T-helper 1 cell treated with Interleukin-12 subunit alpha and Interleukin-12 subunit beta and Interleukin-4 antibody, amounts not matched to agents 30 μg/mL and 1 μg/mL, for 36 hours (primary cell): ENCODE results near the gene CBX2.
A peak's percentile ranks its signal among the peaks of the same experiment; 100 is the strongest.

Experiments
- H3K27ac Mint-ChIP-seq: one replicate; pipeline ENCODE4 v1.8.0; 2021; ENCODE audit warnings: mild to moderate bottlenecking, mixed read lengths
- H3K27me3 Mint-ChIP-seq: one replicate; pipeline ENCODE4 v1.8.0; 2021; ENCODE audit warnings: low read depth, mixed read lengths
- H3K36me3 Mint-ChIP-seq: one replicate; pipeline ENCODE4 v1.8.0; 2021; ENCODE audit warnings: low read depth, mixed read lengths
- H3K4me1 Mint-ChIP-seq: one replicate; pipeline ENCODE4 v1.8.0; 2021; ENCODE audit warnings: low read depth, mixed read lengths
- H3K4me3 Mint-ChIP-seq: one replicate; pipeline ENCODE4 v1.8.0; 2021; ENCODE audit warnings: mild to moderate bottlenecking, moderate library complexity, mixed read lengths
- H3K9me3 Mint-ChIP-seq: one replicate; pipeline ENCODE4 v1.8.0; 2021; ENCODE audit warnings: mixed read lengths

Gene CBX2

GRCh38 chr17:79803421-79803996 is 25.6 kb downstream of the CBX2 start:
- Mint-ChIP-seq H3K27ac (peak overlapping the region; percentile 80), H3K4me1 (peaks cover 29% of the 10 kb centered on the region), H3K9me3 (peaks cover 4% of the 10 kb centered on the region), H3K4me3 (peak overlapping the region; percentile 37), H3K36me3 (peaks cover 9% of the 10 kb centered on the region), H3K27me3 (peaks cover 85% of the 10 kb centered on the region)

DNA sequence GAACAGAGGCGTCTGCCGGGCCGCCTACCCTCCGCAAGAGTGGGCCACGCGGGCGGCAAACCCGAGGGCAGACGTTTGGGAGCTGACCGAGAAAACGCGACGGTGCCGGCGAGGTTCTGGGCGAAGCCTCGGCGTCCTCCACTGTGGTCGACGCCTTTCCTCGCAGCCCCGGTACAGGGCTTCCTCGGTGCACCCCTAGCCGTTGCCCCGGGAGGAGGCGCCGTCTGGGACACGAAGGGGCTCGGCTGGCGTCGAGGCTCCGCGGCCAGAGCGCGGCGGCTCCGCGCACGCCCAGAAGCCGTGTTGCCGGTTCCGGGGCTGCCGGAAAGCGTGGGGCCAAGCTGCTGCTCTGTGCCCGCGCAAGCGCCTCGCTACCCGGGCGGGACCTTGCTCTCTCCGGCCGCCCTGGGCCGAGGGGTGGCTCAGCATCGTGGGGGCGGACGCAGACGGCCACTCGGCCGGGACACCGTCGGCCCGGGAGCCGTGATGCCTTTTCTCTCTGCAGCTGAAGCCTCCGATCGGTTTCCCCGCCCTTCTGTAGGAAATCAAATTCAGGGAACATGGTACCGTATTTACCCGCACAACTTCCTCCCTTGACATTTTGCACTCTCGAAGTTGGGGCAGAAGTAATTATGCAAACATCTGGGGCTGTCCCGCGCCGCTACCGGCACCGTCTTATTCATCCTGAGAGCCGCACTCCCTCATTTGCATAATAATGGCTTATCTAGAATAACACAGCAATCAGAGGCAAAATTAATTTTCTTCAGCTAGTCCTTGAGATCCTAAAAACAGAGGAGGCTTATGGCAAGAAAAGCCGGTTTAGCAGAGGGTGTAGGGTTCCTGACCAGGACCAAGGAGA is 26.3 kb downstream of the CBX2 start:
- H3K4me3 Mint-ChIP-seq = peak overlapping the region; percentile 50
- H3K4me1 Mint-ChIP-seq = peaks cover 32% of the 10 kb centered on the region
- peak overlapping the region; percentile 85 for H3K27ac Mint-ChIP-seq
- H3K27me3 Mint-ChIP-seq = peaks cover 86% of the 10 kb centered on the region
- H3K9me3 Mint-ChIP-seq = peaks cover 4% of the 10 kb centered on the region
- peaks cover 9% of the 10 kb centered on the region for H3K36me3 Mint-ChIP-seq

GRCh38 chr17:79804856-79805696 is 27.1 kb downstream of the CBX2 start:
- peak overlapping the region; percentile 85 for H3K27ac Mint-ChIP-seq
- peaks cover 4% of the 10 kb centered on the region for H3K9me3 Mint-ChIP-seq
- peaks cover 24% of the 10 kb centered on the region for H3K4me1 Mint-ChIP-seq
- peaks cover 84% of the 10 kb centered on the region for H3K27me3 Mint-ChIP-seq
- peak overlapping the region; percentile 50 for H3K4me3 Mint-ChIP-seq
- H3K36me3 Mint-ChIP-seq = peaks cover 6% of the 10 kb centered on the region

DNA sequence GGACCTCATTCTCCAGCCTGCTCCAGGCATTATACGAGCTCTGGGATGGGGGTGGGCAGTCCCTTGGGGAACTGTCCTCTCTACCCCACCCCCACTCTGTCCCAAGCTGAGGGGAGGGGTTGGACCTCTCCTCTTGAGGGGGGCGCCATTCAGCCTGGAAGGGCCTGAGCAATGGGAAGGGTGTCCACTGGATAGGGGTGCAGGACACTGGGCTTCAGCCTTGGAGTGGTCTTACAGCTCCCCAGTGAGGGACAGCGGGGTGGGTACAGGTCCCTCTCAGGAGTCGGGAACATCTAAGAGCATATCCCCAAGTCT is 28.5 kb downstream of the CBX2 start:
- peaks cover 84% of the 10 kb centered on the region for H3K27me3 Mint-ChIP-seq
- no peak overlapping the region for H3K27ac Mint-ChIP-seq
- peaks cover 4% of the 10 kb centered on the region for H3K9me3 Mint-ChIP-seq
- H3K36me3 Mint-ChIP-seq = peaks cover 3% of the 10 kb centered on the region
- peaks cover 22% of the 10 kb centered on the region for H3K4me1 Mint-ChIP-seq
- H3K4me3 Mint-ChIP-seq = no peak overlapping the region

DNA sequence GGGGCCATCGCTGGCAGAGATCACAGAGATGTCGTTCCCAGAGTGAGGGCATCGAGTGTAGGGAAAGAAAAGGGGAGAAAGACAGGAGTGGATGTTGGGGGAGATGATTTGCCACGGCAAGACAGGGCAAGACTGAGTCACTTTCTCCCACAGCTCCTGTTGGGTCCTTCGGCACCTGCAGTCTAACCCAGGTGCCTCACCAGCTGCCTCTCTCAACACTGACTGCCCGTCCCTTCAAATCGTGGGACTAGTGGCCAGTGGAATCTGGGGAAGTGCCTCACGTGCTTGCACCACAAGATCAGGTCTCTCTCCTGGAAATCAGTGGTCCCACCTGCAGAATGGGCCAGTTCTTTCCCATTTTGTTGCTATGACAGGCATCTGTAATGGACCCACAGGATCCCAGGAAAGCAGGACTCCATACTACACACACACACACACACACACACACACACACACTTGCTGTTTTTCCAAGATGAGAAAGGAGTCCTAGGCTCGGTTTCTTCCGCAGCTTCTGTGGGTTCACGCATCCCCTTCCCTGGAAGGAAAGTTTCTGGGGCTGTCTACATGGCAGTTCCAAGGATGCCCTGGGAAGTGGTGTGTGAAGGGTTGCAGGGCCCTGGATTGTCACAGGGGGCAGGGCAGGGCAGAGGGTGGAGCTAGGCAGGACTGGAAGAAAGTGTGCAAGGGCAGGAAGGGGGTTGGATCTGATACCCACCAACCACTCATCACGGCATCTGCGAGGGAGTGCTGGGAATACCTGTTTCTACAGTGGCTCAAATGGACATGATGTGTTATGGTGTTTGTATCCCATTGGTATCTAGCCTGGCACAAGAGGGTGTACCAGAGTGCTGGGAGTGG is 29.1 kb downstream of the CBX2 start:
- no peak overlapping the region for H3K27ac Mint-ChIP-seq
- no peak overlapping the region for H3K4me3 Mint-ChIP-seq
- peaks cover 84% of the 10 kb centered on the region for H3K27me3 Mint-ChIP-seq
- H3K4me1 Mint-ChIP-seq = peaks cover 28% of the 10 kb centered on the region
- H3K9me3 Mint-ChIP-seq = peaks cover 4% of the 10 kb centered on the region
- peaks cover 3% of the 10 kb centered on the region for H3K36me3 Mint-ChIP-seq

DNA sequence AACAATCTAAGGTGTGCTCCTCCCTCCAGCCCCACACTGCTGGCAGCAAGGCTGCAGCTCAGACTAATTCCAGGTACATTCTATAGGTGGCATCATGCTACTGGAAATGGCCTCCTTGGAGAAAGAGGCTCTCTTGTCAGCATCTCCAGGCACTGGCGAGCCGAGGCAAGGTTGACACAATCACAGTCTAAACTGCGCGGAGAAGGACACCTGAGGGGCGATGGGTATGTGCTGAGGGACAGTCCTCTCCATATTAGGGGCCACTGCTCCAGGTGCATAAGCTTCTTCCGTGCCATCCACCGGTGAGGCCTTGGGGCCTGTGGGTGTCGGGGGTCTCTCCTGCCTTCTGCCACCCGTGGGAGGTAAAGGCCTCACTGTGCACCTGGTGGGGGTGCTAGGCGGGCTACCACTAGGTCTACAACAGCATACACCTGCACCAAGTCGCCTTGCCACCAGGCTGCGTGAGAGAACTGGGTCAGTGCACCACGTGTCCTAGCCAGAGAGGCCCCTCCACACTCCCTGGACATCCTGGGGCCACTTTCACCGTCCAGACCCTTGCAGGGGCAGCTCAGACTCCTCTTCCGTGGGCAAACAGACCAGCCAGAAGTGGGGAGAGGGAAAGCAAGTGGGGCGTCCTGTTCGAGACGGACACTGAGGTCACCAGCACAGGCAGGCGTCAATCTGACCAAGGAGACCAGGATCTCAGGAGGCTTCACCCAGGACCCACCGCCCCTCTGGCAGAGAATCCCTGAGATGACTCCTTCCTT is 31.0 kb downstream of the CBX2 start:
- Mint-ChIP-seq H3K4me3 (no peak overlapping the region), H3K4me1 (peaks cover 28% of the 10 kb centered on the region), H3K36me3 (peaks cover 3% of the 10 kb centered on the region), H3K27ac (peak overlapping the region; percentile 41), H3K27me3 (peaks cover 78% of the 10 kb centered on the region), H3K9me3 (peaks cover 4% of the 10 kb centered on the region)

- Mint-ChIP-seq H3K9me3 (peaks cover under 1% of the 10 kb centered on the region), H3K27me3 (peaks cover 80% of the 10 kb centered on the region), H3K4me3 (peak overlapping the region; percentile 44), H3K4me1 (peaks cover 28% of the 10 kb centered on the region), H3K27ac (no peak overlapping the region), H3K36me3 (no peaks in the 10 kb centered on the region)
These were observed 31.7 kb downstream of the CBX2 start for GRCh38 chr17:79809530-79810129.

DNA sequence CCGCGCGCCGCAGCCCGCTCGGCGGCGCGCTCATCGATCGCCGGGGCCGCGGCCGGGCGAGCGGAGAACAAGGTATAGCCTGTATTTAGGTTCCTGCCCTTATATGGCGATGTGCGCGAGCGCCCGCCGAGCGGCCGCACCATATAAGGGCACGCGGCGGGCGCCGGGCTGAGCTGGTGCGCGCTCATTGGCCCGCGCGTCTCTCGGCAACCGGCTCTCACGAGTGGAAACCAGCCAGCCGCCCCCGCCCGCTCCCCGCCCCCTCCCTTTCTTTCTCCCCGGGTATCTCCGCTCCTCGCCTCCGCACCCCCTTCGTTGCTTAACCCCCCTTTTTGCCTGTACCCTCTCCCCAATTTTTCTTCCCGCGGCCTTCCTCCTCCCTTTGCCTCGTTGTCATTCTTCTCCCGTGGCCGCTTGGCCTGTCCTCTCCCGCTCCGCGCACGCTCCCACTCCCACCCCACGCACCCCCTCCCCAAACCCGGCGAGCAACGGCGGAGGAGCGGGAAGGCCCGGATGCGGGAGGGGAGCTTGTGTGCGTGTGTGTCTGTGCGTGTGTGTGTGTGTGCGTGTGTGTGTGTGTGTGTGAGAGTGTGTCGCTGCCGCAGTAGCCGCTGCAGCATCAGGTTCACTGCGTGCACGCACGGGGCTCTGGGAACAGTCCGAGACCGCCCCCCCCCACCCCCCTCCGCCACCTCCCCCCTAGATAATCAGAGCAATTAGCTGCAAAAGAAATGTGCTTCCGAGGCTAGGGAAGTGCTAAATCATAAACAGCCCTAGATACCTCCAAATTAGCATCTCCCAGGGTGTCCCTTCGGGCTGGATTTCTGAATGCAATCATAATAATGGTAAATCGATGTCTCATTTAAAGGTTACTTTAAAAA is 32.4 kb downstream of the CBX2 start:
- peak overlapping the region; percentile 17 for H3K4me3 Mint-ChIP-seq
- H3K27ac Mint-ChIP-seq = peak overlapping the region; percentile 59
- H3K4me1 Mint-ChIP-seq = peaks cover 21% of the 10 kb centered on the region

GRCh38 chr17:79811011-79811867 is 33.3 kb downstream of the CBX2 start:
- H3K27me3 Mint-ChIP-seq = peaks cover 69% of the 10 kb centered on the region
- H3K4me3 Mint-ChIP-seq = peak overlapping the region; percentile 17
- peaks cover 19% of the 10 kb centered on the region for H3K4me1 Mint-ChIP-seq
- H3K36me3 Mint-ChIP-seq = no peaks in the 10 kb centered on the region
- H3K9me3 Mint-ChIP-seq = no peaks in the 10 kb centered on the region
- peak overlapping the region; percentile 68 for H3K27ac Mint-ChIP-seq

More for the DNA sequence above, 32.4 kb downstream of the CBX2 start:
- H3K36me3 Mint-ChIP-seq = no peaks in the 10 kb centered on the region
- H3K9me3 Mint-ChIP-seq = no peaks in the 10 kb centered on the region
- peaks cover 73% of the 10 kb centered on the region for H3K27me3 Mint-ChIP-seq

GRCh38 chr17:79811868-79812352 is 34.0 kb downstream of the CBX2 start:
- no peaks in the 10 kb centered on the region for H3K9me3 Mint-ChIP-seq
- H3K4me1 Mint-ChIP-seq = peaks cover 19% of the 10 kb centered on the region
- H3K4me3 Mint-ChIP-seq = peak overlapping the region; percentile 33
- no peaks in the 10 kb centered on the region for H3K36me3 Mint-ChIP-seq
- peaks cover 69% of the 10 kb centered on the region for H3K27me3 Mint-ChIP-seq
- peak overlapping the region; percentile 68 for H3K27ac Mint-ChIP-seq

DNA sequence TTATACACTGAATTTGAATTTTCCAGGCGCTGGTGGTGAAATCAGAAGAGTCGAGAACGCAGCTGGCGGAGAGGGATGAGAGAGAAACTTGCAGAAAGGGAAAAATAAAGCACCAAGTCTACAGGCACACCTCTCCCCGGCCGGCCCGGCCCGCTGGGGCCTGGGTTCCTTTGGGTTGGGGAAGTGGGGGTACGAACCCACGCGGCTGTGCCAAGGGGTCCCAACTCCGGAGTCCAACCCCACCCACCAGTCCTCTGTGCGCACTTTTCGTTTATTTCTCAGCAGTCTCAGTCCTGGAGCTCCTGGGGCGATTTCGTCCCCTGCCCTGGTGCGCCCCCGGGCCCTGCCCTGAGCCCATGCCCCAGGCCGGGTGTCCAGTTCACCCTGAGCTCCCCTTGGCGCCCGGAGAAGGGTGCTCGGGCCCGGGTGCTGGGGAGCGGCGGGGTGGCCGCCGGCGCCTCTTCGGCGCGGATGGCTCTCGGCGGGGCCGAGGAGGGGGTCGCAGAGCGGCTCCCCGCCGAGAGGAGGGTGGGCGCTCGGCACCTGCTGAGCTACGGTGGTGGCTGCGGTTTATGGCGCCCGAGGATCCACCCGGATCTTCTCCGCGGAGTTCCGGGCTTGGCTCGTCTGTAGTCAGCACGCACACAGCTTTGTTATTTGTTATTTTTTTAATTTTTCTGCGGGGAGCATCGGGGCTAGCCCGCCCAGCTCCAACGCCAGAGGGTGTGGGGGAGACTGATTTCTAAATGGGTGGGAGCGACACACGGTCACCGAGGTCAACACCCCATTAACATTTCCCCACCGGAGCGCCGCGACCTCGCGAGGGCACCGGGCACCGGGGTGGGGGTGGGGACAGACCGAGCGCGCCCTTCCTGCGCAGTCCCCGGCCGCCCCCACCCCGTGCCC is 34.7 kb downstream of the CBX2 start:
- Mint-ChIP-seq H3K9me3 (no peaks in the 10 kb centered on the region), H3K27me3 (peaks cover 69% of the 10 kb centered on the region), H3K4me3 (peak overlapping the region; percentile 33), H3K27ac (peak overlapping the region; percentile 68), H3K4me1 (peaks cover 19% of the 10 kb centered on the region), H3K36me3 (no peaks in the 10 kb centered on the region)
